Muscle of back (tissue), 13 donors: ENCODE measurements around the gene KRT222. TPM values are rescaled to one million over a fixed set of nuclear protein-coding genes. Genes with fewer than 3 reads are reported as not detected.

Experiments
- DNase-seq, 3 donors: peaks; one replicate each; pipeline versions ENCODE4 v3.0.0 to v3.0.0-alpha.2; 2013
- long read RNA-seq, 9 donors: transcript quantifications; one replicate each; lab custom pipeline, GENCODE V29; 2026
- polyA plus RNA-seq, 10 donors: library from polyadenylated mRNA; unstranded; fragments of 120-200 nt; gene quantifications; one replicate each; pipeline ENCODE4 v1.2.1, GENCODE V29; 2013; ENCODE audit not compliant: insufficient read length in 10 of 10

The KRT222 gene
- under 1 TPM in 9 of 10 donors, not detected in 1; 0.07 to 0.67 (median 0.23) TPM for polyA plus RNA-seq
- long read RNA-seq, donor 1 = 0 reads
- long read RNA-seq, donor 2 = 0 reads
- long read RNA-seq, donor 3 = 0 reads
- long read RNA-seq, donor 4 = 0 reads
- long read RNA-seq, donor 5 = 0 reads
- long read RNA-seq, donor 6 = 0 reads
- long read RNA-seq, donor 7 = 0 reads
- long read RNA-seq, donor 8 = 0 reads
- long read RNA-seq, donor 9 = 0 reads

- DNase-seq = peak in 1 of 3 donors; percentile 32
Observed at GRCh38 chr17:40664582-40665333, at the start of gene KRT222. Gene KRT222 (minus strand): TSS chr17:40665177. CDS start chr17:40665099, 78 bp downstream.

GRCh38 chr17:40714473-40714872 lies 49.5 kb upstream of the KRT222 start:
- no peak for DNase-seq

GRCh38 chr17:40707745-40708144 lies 42.8 kb upstream of the KRT222 start:
- no peak for DNase-seq

- DNase-seq = no peak
Observed at GRCh38 chr17:40705584-40705983, 40.6 kb upstream of the KRT222 start.

GRCh38 chr17:40703652-40704051 lies 38.7 kb upstream of the KRT222 start, which contains the start of gene KRT24:
Gene KRT24 (minus strand): TSS chr17:40703752. CDS start chr17:40703693, 59 bp downstream.
- DNase-seq = no peak

- no peak for DNase-seq
Observed at GRCh38 chr17:40702271-40702670, 37.3 kb upstream of the KRT222 start.

GRCh38 chr17:40699853-40700252 lies 34.9 kb upstream of the KRT222 start:
- DNase-seq = peak; percentile 11 to 77 (median 41)

GRCh38 chr17:40699371-40699770 lies 34.4 kb upstream of the KRT222 start:
- DNase-seq = peak; percentile 13 to 64 (median 32)

GRCh38 chr17:40697297-40697696 lies 32.3 kb upstream of the KRT222 start:
- DNase-seq = no peak

GRCh38 chr17:40696651-40697072 lies 31.7 kb upstream of the KRT222 start:
- DNase-seq = no peak

- DNase-seq = no peak
Observed at GRCh38 chr17:40695874-40696472, 31.0 kb upstream of the KRT222 start.

- no peak for DNase-seq
Observed at GRCh38 chr17:40694584-40694983, 29.6 kb upstream of the KRT222 start.

- DNase-seq = no peak
Observed at GRCh38 chr17:40687106-40687505, 22.1 kb upstream of the KRT222 start.

- no peak for DNase-seq
Observed at GRCh38 chr17:40686192-40686591, 21.2 kb upstream of the KRT222 start.

GRCh38 chr17:40680998-40681397 lies 16.0 kb upstream of the KRT222 start:
- DNase-seq = no peak

GRCh38 chr17:40679523-40679907 lies 14.5 kb upstream of the KRT222 start:
- DNase-seq = no peak

GRCh38 chr17:40678902-40679522 lies 14.0 kb upstream of the KRT222 start:
- no peak for DNase-seq

- no peak for DNase-seq
Observed at GRCh38 chr17:40675905-40676304, 10.9 kb upstream of the KRT222 start.

- DNase-seq = no peak
Observed at GRCh38 chr17:40672654-40673053, 7.7 kb upstream of the KRT222 start.

GRCh38 chr17:40671282-40671681 lies 6.3 kb upstream of the KRT222 start:
- no peak for DNase-seq

GRCh38 chr17:40666331-40666730 lies 1.4 kb upstream of the KRT222 start:
- no peak for DNase-seq

GRCh38 chr17:40663252-40663651 lies 1.7 kb downstream of the KRT222 start:
- no peak for DNase-seq
